Colonic mucosa (tissue), 4 donors: ENCODE data around the gene FOXP2. TPM values are rescaled to one million over a fixed set of nuclear protein-coding genes. Genes with fewer than 3 reads are reported as not detected.
"Not testable (repeated sequence)": the region's sequence is repeated elsewhere in the genome, so short reads cannot be mapped to it uniquely, and the experiment has no call there.

Experiments used
- DNase-seq: peaks from one replicate; pipeline ENCODE4 v3.0.0-alpha.2; 2020
- H3K27ac ChIP-seq: fragments of 200-600 bp; one replicate; pipeline ENCODE4 v1.8.0; 2021
- H3K27me3 ChIP-seq: fragments of 200-600 bp; one replicate; pipeline ENCODE4 v1.8.0; 2021
- H3K36me3 ChIP-seq: fragments of 200-600 bp; one replicate; pipeline ENCODE4 v1.8.0; 2021
- H3K4me1 ChIP-seq: fragments of 200-600 bp; one replicate; pipeline ENCODE4 v1.8.0; 2021; ENCODE audit warnings: mild to moderate bottlenecking
- H3K4me3 ChIP-seq: fragments of 200-600 bp; one replicate; pipeline ENCODE4 v1.8.0; 2021
- H3K9ac ChIP-seq, 2 donors: one replicate each; pipeline ENCODE4 v1.7.0; 2013; ENCODE audit warnings: control low read depth in 2 of 2, low read depth in 2 of 2, low read length in 2 of 2
- H3K9me3 ChIP-seq: fragments of 200-600 bp; one replicate; pipeline ENCODE4 v1.8.0; 2021
- intact Hi-C: fragments of 100-400 bp; cut with DNase I; formaldehyde crosslinking; loops from one replicate; pipeline ENCODE4 v1.14.1; 2022
- total RNA-seq, 2 donors: library from RNA; stranded (reverse); fragmentation: NEBNext Ultra II Directional in 1 of 2; extraction: Animal tissue kit (Norgen Biotek cat#: 25700) in 1 of 2; gene quantifications; one replicate each; pipeline ENCODE4 v1.2.1, GENCODE V29; 2021
- TF ChIP-seq, protein P1 (sequence below): fragments of 200-600 bp; IDR thresholded peaks from one replicate; pipeline ENCODE4 v1.8.0; 2022; ENCODE audit warnings: antibody characterized with exemption, mild to moderate bottlenecking
- donor health status: healthy.
- donor health status: DM: no; HTN: no; CAD: no.
- donor health status: DM: no; HTN: no; CAD: no.

The FOXP2 gene
- total RNA-seq, 2 donors from 2014 or later, result 5.3 to 20.0 TPM

DNA sequence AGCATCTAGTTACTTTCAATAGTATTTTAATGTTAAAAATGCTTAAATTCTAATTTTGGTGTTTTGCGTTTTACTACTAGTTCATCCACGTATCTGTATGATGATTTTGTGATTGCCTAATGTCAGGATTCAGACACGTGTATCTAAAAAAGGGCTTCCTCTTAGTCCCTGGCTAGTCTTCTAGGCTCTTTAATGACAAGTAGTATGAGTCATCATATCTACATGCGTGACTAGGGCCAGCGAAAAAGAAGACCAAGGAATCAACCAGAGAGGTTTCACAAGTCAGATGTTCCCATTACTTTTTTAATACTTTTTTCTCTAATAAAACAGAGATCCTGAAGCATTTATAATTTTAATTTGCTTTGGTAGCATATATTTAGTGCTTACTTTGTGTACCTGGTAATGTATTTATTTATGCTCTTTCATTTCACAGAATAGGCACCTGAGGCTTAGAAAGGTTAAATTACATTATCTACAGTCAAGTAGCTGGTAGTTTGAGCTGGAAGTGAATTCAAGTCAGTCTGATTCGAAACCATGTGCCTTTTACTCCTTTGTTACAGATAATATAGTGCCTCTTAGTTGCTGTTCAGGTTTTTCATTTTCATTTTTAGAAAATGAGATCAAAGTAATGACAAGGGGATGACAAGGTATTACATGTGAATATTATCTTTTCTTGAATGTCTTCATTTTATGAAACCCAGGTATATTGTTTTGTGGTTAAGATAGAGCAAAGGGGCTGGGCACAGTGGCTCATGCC lies 140.3 kb downstream of the FOXP2 start:
- no peaks in the 10 kb centered on the region for H3K36me3 ChIP-seq
- TF ChIP-seq, protein P1, sequence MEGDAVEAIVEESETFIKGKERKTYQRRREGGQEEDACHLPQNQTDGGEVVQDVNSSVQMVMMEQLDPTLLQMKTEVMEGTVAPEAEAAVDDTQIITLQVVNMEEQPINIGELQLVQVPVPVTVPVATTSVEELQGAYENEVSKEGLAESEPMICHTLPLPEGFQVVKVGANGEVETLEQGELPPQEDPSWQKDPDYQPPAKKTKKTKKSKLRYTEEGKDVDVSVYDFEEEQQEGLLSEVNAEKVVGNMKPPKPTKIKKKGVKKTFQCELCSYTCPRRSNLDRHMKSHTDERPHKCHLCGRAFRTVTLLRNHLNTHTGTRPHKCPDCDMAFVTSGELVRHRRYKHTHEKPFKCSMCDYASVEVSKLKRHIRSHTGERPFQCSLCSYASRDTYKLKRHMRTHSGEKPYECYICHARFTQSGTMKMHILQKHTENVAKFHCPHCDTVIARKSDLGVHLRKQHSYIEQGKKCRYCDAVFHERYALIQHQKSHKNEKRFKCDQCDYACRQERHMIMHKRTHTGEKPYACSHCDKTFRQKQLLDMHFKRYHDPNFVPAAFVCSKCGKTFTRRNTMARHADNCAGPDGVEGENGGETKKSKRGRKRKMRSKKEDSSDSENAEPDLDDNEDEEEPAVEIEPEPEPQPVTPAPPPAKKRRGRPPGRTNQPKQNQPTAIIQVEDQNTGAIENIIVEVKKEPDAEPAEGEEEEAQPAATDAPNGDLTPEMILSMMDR, result no peak
- H3K4me3 ChIP-seq, result no peak overlapping the region
- H3K4me1 ChIP-seq, result no peaks in the 10 kb centered on the region
- no peaks in the 10 kb centered on the region for H3K27me3 ChIP-seq
- H3K9me3 ChIP-seq, result no peaks in the 10 kb centered on the region
- no peak overlapping the region for H3K27ac ChIP-seq
- no peak overlapping the region for H3K9ac ChIP-seq
- no peak for DNase-seq
- intact Hi-C loops, result no loop called here

DNA sequence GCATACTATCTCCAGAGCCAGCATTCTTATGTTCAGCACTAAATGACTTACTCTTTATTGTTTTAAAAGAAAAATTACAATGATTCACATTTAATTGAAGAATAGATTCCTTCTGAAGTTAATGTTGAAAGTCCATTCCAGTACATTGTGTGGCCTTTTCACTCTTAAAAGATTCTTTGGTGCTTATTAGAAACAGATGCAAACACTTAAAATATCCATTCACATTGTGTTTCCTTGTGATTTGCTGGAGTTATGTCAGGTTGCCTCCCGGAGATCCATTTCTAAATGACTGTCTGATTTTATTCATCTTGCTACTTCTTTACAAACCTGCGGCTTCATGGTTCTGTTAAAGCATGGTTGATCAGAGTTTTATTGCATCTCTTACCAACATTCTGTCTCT lies 152.8 kb downstream of the FOXP2 start:
- no peak overlapping the region for H3K4me3 ChIP-seq
- DNase-seq, result no peak
- no peaks in the 10 kb centered on the region for H3K27me3 ChIP-seq
- intact Hi-C loops, result no loop called here
- H3K9me3 ChIP-seq, result no peaks in the 10 kb centered on the region
- TF ChIP-seq, protein P1, result no peak
- no peak overlapping the region for H3K27ac ChIP-seq
- H3K36me3 ChIP-seq, result no peaks in the 10 kb centered on the region
- H3K4me1 ChIP-seq, result no peaks in the 10 kb centered on the region
- H3K9ac ChIP-seq, result no peak overlapping the region

DNA sequence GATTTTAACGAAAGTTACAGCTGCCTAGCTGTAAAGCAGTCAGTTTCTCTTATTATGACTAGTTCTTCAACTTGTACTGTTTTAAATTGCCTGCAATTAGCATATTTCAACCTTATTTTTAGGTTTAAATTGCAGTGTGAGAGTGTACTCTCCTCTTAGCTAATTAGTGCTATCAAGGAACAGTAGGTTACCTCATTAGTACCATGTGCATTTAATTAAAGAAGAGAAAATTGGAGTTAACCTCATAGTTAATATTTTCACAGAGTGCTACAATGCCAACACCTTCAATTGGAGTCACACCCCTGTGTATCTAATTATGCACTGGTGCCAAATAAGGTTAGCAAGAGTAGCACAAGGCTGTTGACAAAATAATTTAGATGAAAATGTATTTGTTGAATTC lies 154.6 kb downstream of the FOXP2 start:
- Histone ChIP-seq H3K27ac (no peak overlapping the region), H3K9ac (no peak overlapping the region), H3K4me3 (no peak overlapping the region), H3K4me1 (no peaks in the 10 kb centered on the region), H3K36me3 (no peaks in the 10 kb centered on the region), H3K9me3 (no peaks in the 10 kb centered on the region), H3K27me3 (no peaks in the 10 kb centered on the region)
- DNase-seq, result no peak
- TF ChIP-seq, protein P1, result no peak
- intact Hi-C loops, result no loop called here

DNA sequence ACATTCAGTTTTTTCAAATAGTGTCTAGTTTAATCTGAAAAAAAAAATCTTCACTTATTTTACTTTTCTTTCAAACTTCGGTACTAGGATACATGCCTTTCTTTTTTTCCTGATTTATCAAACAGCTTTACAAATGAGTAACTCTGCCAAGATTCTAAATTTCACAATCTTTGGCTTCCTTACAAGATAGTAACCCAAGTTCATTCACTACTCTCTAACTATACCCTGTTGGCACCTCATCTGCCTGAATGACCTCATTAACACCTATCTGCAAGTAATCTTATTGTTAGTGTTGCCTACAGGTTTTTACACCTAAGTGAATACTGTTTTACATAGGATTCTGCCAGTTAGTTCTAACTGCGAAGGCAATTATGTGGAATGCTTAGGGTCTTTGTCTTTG lies 159.8 kb downstream of the FOXP2 start:
- intact Hi-C loops, result no loop called here
- Histone ChIP-seq H3K4me1 (no peaks in the 10 kb centered on the region), H3K9me3 (no peaks in the 10 kb centered on the region), H3K27ac (no peak overlapping the region), H3K9ac (no peak overlapping the region), H3K27me3 (no peaks in the 10 kb centered on the region), H3K4me3 (no peak overlapping the region), H3K36me3 (no peaks in the 10 kb centered on the region)
- no peak for DNase-seq
- TF ChIP-seq, protein P1, result no peak

DNA sequence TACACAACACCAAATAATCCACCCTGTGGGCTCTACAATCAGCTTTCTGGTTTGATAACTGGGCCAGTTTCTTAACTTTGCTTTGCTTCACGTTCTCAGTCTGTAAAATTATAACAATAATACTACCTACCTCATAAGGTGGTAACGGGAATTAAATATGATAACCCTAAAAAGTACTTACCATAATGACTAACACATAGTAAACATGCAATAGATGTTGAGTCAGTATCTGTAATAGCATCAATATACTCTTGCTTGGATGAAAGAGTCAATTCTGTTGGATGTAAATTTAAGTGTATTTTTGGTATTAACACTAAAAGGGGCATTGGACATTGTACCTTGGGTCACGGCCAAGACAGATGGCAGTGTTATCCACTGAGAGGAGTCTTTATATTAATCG lies 160.5 kb downstream of the FOXP2 start:
- H3K9ac ChIP-seq, result no peak overlapping the region
- H3K27me3 ChIP-seq, result no peaks in the 10 kb centered on the region
- H3K27ac ChIP-seq, result no peak overlapping the region
- no peak overlapping the region for H3K4me3 ChIP-seq
- TF ChIP-seq, protein P1, result no peak
- no peak for DNase-seq
- H3K9me3 ChIP-seq, result no peaks in the 10 kb centered on the region
- no peaks in the 10 kb centered on the region for H3K36me3 ChIP-seq
- H3K4me1 ChIP-seq, result no peaks in the 10 kb centered on the region
- intact Hi-C loops, result no loop called here

DNA sequence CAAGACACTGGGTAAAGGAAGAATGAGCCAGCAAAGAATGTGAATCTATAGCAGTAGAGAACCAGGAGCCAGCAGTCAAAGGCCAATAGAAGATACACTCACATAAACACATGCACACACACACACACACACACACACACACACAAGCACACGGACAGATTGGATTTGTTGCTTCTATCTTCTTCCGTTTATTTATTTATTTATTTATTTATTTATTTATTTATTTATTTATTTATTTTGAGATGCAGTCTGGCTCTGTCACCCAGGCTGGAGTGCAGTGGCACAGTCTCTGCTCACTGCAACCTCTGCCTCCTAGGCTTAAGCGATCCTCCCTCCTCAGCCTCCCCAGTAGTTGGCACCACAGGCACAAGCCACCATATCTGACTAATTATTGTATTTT lies 166.3 kb downstream of the FOXP2 start:
- H3K36me3 ChIP-seq, H3K27ac ChIP-seq, DNase-seq, H3K4me1 ChIP-seq, H3K9ac ChIP-seq, H3K27me3 ChIP-seq, intact Hi-C loops, H3K9me3 ChIP-seq, H3K4me3 ChIP-seq: not testable (repeated sequence)
